Cardiac fibroblast (primary cell): Measurements from ENCODE around the gene BICD1.

ENCODE experiments used
- DNase-seq, 2 donors: peaks; one replicate each; pipeline versions ENCODE4 v3.0.0 to v3.0.0-alpha.2; 2010; ENCODE audit warnings: low read depth in 2 of 2
- H3K4me3 ChIP-seq, 2 donors: replicated peaks in 1 of 2; 1 replicate in 1 of 2; 2 replicates in 1 of 2; pipeline ENCODE4 v1.5.1; 2011; ENCODE audit warnings: low read depth in 2 of 2, low read length in 2 of 2, mild to moderate bottlenecking in 2 of 2, moderate library complexity in 1 of 2
- CTCF ChIP-seq: IDR thresholded peaks from one replicate; pipeline ENCODE4 v1.5.1; 2011; ENCODE audit warnings: low read depth, mild to moderate bottlenecking, low read length, inconsistent platforms

The BICD1 gene

GRCh38 chr12:32120419-32120818, 13.8 kb downstream of the BICD1 start:
- no peak for TF ChIP-seq CTCF
- H3K4me3 ChIP-seq: no peak overlapping the region
- DNase-seq: no peak

GRCh38 chr12:32124637-32125036, 18.0 kb downstream of the BICD1 start:
- no peak for DNase-seq
- TF ChIP-seq CTCF: no peak
- no peak overlapping the region for H3K4me3 ChIP-seq

DNA sequence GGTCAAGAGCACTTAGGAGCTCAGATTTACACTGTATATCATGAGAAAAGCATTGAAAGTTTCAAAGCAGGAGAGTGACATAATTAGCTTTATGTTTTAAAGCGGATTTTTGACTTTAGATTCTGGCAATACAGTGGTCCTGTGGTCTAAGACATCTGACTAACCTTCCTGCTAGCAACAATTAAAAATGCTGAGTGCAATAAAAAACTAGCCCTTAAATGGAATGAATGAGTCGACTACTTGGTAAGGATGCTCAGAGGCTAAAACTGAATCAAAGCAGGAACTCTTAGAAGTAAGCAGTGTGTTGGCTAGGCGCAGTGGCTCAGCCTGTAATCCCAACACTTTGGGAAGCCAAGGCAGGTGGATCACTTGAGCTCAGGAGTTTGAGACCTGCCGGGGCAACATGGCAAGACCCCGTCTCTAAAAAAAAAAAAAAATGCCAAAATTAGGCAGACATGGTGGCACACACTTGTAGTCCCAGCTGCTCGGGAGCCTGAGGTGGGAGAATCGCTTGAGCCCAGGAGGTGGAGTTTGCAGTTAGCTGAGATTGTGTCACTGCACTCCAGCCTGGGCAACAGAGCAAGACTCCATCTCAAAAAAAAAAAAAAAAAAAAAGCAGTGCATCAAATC, 18.9 kb downstream of the BICD1 start:
- H3K4me3 ChIP-seq: no peak overlapping the region
- TF ChIP-seq CTCF: no peak
- peak in 1 of 2 donors; percentile 56 for DNase-seq

- H3K4me3 ChIP-seq: no peak overlapping the region
- TF ChIP-seq CTCF: no peak
- DNase-seq: peak; percentile 26 to 44
These were observed 20.1 kb downstream of the BICD1 start for GRCh38 chr12:32126720-32127119.

GRCh38 chr12:32131666-32132065, 25.0 kb downstream of the BICD1 start:
- DNase-seq: no peak
- TF ChIP-seq CTCF: no peak
- no peak overlapping the region for H3K4me3 ChIP-seq

DNA sequence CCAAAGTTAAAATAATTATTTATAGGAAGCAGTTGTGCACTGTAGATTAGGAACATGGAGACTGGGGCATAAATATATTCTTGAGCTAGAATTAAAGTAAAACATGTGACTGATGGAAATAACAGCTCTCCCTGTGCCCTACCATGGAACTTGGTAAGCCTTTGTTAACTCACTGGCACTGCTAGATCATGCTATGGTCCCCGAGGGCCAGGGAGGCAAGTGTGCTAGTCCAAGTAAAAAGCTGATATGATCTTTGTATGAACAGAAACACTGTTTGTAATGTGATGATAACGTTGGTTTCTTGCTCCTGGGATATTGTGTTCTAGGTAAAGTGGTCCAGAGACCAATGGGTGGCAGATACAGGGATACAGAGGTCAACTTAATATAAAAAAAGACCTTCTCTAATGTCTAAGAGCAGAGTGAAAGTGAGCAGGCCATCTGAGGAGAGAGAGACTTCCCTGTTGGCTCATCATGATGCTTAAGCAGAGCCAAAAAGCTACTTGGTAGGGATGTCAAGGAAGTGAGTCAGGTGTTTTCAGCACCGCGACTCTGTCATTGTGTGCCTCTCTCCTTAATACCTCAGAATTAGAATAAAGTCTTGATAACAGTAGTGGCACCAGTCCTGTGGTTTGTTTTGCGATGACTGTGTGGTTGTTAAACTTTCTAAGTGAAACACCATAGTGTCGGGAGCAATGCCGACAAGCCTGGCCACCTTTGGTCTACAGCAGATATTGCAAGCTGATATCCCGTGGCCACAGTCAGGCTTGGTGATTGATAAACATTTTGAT, 27.6 kb downstream of the BICD1 start:
- TF ChIP-seq CTCF: peak; percentile 9
- DNase-seq: peak; percentile 51 to 78
- no peak overlapping the region for H3K4me3 ChIP-seq
